ENCODE data around the gene TEX2.

DNA sequence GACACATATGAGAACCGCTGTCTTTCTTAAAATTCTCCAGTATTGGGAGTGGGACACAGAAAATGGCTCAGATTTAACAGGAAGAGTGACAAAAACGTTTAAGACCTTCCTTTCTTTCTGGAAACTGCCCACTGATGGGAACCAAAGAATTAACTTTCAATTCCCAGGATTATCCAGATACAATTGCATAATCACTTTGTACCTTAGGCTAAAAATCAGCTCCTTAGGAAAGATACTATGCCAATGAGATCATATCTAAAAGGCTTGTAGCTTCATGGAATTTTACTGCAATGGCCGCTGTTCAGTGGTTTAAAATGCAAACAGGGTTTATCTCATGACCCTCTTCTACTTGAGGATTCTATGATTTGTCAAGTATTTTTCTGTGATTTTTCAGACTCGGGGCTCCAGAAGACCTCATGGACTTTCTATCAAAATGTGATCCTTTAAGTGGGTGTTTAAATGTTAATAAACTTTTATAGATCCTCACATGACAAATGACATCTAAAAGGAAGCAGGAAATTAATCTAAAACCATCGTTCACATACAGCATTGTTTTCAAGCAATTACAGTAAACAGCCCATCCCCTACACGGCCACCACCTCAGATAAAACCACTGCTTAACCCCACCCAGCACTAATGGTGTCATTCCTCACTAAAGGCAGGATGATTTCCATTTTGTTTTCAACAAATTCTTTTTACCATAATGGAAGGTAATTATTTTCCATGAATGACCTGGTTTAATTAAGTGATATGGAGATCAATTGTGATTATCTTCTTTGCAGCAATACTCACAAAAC is 101.5 kb downstream of the TEX2 start:
- TF ChIP-seq EZH2 (IDR thresholded peaks at IDR 0.05; ENCODE audit: borderline replicate concordance, insufficient read depth, low read depth, low read length, poor library complexity, severe bottlenecking) (no peak), CTCF (IDR thresholded peaks at IDR 0.05) (no peak)
